ENCODE data around the gene C2CD4C.

GRCh38 chr19:391726-392374 lies 17.1 kb downstream of the C2CD4C start:
- TF ChIP-seq CTCF (IDR thresholded peaks at IDR 0.05) = no peak
- TF ChIP-seq EP300 (IDR thresholded peaks at IDR 0.05) = no peak

All from tibial nerve (tissue), 4 donors.